D721Med (cell line): ENCODE measurements around the gene MAB21L1.

Experiments used
- DNase-seq: peaks from one replicate; pipeline ENCODE4 v3.0.0; 2011; ENCODE audit warnings: low spot score; ENCODE audit not compliant: insufficient read length
- FAIRE-seq: peaks from 2 replicates; lab custom pipeline; 2011; peaks lifted over from hg19 to GRCh38; lab: Jason Lieb, UNC
- TF ChIP-seq, protein P1 (sequence below): IDR thresholded peaks from 2 replicates; pipeline ENCODE4 v1.5.1; 2012; ENCODE audit warnings: mild to moderate bottlenecking, control low read depth; ENCODE audit not compliant: insufficient read depth; ENCODE audit errors: missing control alignments

MAB21L1 gene

DNA sequence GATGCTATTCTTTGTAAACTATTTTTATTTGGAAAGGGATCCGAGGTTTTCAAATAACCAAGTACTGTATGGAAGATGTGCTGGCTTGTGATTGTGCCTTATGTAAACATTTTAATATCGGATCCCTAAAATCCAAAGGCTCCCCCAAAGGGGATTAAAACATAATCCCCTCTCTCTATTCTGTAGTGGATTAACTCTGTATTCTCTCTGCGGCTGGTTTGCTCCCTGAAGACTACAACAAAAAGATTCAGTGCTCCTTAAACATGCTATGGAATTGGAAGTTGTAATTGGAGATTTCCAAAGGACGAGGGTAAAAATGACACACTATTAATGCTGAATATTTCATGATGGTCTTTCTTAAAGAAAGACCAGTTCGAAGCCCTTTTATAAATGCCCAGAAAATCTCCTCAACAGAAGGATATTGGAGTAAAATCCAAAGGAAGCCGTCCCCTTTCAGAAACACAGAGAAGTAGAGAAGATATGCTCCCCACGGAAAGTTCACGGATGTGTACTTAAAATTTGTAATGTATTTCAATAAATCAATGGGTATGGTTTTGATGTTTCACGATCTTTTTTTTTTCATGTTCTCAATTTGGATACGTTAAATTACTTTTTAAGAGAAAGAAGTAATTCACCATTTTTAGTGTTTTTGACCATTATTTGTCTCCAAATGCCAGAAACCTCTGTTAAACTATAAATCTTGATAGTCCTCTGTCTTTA is 6.5 kb downstream of the MAB21L1 start:
- DNase-seq, result no peak
- FAIRE-seq, result peak; percentile 82
- TF ChIP-seq, protein P1, sequence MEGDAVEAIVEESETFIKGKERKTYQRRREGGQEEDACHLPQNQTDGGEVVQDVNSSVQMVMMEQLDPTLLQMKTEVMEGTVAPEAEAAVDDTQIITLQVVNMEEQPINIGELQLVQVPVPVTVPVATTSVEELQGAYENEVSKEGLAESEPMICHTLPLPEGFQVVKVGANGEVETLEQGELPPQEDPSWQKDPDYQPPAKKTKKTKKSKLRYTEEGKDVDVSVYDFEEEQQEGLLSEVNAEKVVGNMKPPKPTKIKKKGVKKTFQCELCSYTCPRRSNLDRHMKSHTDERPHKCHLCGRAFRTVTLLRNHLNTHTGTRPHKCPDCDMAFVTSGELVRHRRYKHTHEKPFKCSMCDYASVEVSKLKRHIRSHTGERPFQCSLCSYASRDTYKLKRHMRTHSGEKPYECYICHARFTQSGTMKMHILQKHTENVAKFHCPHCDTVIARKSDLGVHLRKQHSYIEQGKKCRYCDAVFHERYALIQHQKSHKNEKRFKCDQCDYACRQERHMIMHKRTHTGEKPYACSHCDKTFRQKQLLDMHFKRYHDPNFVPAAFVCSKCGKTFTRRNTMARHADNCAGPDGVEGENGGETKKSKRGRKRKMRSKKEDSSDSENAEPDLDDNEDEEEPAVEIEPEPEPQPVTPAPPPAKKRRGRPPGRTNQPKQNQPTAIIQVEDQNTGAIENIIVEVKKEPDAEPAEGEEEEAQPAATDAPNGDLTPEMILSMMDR, result no peak

GRCh38 chr13:35468195-35468594 is 8.3 kb downstream of the MAB21L1 start:
- FAIRE-seq (no peak), DNase-seq (no peak)
- TF ChIP-seq, protein P1, result no peak

- FAIRE-seq (no peak), DNase-seq (no peak)
- TF ChIP-seq, protein P1, result no peak
These were observed 11.1 kb downstream of the MAB21L1 start for GRCh38 chr13:35465371-35465770.

DNA sequence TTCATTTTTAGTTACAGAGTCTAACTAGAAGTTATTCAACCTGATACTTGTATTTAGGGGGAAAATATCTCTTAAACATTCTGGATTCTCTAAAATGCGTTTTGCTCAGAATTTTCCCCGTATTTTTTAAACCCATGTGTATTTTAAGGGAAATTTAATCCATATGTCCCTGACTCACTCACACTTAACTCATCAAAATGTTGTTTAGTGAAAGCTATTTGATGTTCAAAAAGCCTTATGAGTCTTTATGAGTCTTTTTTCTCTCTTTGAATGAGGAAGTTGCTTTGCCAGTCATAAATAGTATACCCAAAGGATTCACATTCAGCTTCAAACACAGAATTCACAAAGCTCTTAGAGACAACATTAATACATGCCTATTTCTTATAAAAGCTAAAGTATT is 16.4 kb downstream of the MAB21L1 start:
- FAIRE-seq, result no peak
- no peak for DNase-seq
- TF ChIP-seq, protein P1, result no peak

DNA sequence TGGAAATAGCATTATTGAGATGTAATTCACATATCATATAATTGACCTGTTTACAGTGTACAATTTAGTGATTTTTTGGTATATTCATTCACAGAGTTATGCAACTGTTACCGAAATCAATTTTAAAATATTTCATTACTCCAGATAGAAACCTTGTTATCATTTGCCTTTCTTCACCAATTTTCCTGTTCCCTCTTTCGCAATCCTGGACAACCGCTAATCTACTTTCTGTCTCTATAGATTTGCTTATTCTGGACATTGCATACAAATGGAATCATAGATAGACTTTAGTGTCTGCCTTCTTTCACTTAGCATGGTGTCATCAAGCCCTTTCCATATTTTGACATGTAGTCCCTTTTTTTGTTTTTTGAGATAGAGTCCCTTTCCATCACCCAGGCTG is 19.2 kb downstream of the MAB21L1 start:
- DNase-seq, result no peak
- FAIRE-seq, result no peak
- TF ChIP-seq, protein P1, result no peak

GRCh38 chr13:35455022-35455421 is 21.5 kb downstream of the MAB21L1 start:
- TF ChIP-seq, protein P1, result no peak
- no peak for FAIRE-seq

DNA sequence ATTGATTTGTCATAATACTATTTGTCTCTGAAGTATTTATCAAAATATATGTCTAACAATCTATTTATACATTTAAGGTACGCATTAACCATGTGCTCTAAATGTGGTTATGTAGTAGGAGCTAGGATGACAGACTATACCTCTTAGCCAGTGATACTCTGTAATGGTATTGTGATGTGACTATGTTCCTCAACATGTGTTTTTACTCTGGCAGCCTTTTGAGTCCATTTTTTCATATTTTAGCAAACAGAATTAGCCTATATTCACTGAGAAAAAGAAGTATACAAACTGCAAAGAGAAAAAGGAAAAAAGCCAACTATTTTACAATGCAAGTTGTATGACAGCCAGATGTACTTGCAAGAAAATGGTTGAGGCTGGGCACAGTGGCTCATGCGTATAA is 26.7 kb downstream of the MAB21L1 start:
- no peak for FAIRE-seq
- DNase-seq, result no peak
- TF ChIP-seq, protein P1, result no peak

More at GRCh38 chr13:35455022-35455421, 21.5 kb downstream of the MAB21L1 start:
- no peak for DNase-seq
